HG03097 (cell line): ENCODE data around the gene NTS.

Experiments used
- ATAC-seq: cut with Tn5 transposase; IDR thresholded peaks from one replicate; pipeline ENCODE4 v1.9.1; 2021; ENCODE audit not compliant: unreplicated experiment, low FRiP score

NTS gene, protein sequence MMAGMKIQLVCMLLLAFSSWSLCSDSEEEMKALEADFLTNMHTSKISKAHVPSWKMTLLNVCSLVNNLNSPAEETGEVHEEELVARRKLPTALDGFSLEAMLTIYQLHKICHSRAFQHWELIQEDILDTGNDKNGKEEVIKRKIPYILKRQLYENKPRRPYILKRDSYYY

DNA sequence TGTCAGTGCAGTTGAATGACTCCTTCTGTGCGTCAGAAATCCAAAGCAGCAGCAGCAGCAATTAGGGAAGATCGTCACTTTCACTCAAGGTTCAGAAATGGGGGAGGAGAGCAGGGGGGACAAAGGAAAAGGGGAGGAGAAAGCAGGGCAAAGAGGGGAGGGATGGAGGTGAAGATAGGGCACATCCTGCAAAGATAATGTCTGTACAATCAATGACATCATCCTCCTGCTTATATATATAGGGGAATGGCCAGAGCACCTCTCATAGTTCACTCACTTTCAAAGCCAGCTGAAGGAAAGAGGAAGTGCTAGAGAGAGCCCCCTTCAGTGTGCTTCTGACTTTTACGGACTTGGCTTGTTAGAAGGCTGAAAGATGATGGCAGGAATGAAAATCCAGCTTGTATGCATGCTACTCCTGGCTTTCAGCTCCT lies at the start of gene NTS:
Gene NTS, plus strand, starts transcription at position 265 of the 431 bp plus-strand sequence. Its CDS starts 109 bp downstream, at position 374.
- peak; percentile 85 for ATAC-seq

DNA sequence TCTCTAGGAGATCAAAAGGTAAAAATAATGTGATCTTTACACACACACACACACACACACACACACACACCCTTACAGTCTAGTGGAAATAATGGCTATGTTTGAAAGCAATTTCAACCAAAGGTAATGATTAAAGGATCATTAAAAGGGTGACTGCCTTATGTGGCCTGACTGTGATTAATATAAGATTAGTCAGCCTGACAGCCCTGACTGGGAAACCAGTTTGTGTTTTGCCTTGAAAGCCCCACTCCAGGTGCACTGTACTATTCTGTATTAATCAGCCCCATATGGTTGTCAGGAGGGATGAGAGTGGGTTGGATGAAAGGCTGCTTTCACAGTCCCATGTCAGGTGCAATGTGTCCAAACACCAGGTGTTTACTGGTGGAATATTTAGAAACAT lies 48.3 kb upstream of the NTS start:
- ATAC-seq: no peak

DNA sequence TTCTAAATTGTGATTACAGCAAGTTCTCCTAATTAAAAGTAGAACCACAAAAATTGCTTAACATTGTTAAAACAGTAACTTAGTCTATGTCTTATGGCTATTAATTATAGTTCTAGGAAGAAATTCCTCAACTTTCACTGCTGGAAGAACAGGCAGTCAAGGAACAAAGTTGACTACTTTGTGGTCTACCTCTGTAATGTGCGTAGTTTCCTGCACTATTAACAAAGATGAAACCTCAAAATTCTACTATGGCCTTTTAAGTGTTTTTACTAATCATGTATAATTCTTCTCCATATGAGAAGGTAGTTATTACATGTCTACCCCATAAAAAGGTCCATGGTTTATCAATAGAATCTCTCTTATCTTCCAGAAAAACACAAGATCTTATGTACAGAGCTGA lies 45.5 kb upstream of the NTS start:
- no peak for ATAC-seq

DNA sequence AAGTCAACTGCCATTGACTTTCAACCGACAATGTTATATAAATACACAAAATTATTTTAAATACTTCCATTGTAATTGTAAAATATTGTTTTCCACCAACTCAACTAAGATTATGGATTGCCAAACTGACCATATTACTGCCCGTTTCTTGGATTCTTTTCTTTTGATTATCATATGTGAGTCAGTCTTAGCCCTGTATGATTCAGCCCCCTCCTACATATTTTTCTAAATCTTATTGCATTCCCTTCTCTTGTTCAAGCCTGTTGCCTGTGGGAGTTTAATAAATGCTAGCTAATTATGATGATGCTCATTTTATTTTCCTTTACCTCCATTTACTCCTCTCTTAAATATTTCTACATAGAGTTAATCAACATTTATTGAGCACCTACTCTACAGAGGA lies 44.7 kb upstream of the NTS start:
- no peak for ATAC-seq

DNA sequence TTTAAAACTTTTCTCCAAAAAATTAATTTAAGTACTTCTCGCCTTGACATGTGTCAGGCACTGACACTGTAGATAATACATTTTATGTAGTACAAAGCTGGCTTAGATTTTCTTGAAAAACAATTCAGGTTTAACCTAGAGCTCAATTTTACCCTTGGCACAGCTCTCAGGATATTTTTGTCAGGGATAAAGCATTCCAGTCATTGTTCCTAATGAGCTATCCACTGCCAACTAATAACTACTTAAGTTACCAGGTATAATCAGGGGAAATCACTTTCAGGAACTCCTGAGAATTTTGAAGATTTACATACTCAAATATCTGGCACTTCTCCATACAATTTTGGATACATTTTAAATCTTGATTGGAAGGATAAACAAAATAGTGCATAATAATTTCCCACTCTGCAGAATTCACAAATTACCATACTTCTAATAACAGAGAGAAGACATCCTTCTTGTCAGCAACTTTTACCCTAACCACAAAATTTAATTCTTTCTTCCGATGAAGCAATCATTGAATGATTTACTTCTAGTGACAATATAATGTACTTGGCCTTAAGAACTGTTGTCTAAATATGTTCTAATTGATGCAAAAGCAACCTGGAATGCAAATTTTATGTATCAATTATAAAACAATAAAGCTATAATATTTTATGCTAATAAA lies 42.6 kb upstream of the NTS start:
- no peak for ATAC-seq

DNA sequence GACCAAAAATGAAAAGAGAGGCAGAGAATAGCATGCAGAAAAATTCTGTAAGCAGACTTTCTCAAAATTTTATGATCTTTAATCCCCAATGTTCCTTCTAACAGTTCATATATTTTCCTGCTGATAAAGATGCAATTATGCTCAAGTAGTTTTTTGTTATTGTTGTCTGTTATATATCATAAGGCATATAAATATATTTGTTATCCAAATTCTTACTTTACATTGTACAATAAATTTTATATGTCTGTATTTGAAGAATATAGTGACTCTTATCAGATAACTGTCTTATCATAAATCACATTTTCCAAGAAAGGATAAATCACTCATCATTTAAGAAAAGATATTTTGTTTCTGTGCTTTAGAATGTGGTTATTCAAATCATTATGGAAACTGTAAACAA lies 40.5 kb upstream of the NTS start:
- no peak for ATAC-seq

DNA sequence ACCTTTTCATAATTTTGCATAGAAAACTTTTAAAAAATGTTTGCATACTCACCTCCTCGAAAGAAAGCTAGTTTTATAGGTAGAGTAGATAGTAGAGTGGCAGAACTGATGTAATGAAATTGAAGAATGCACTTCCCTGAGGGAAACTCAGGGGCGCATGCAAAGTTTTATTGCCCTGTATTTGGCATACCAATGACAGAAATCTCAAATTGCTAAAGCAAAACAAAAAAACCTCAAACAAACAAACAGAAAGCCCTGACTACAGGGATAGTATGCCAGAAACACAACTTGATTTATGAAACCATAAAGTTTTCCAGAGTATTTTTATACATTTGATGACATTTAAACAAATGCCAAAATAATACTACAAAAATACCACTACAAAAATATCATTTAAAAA lies 39.7 kb upstream of the NTS start:
- no peak for ATAC-seq

DNA sequence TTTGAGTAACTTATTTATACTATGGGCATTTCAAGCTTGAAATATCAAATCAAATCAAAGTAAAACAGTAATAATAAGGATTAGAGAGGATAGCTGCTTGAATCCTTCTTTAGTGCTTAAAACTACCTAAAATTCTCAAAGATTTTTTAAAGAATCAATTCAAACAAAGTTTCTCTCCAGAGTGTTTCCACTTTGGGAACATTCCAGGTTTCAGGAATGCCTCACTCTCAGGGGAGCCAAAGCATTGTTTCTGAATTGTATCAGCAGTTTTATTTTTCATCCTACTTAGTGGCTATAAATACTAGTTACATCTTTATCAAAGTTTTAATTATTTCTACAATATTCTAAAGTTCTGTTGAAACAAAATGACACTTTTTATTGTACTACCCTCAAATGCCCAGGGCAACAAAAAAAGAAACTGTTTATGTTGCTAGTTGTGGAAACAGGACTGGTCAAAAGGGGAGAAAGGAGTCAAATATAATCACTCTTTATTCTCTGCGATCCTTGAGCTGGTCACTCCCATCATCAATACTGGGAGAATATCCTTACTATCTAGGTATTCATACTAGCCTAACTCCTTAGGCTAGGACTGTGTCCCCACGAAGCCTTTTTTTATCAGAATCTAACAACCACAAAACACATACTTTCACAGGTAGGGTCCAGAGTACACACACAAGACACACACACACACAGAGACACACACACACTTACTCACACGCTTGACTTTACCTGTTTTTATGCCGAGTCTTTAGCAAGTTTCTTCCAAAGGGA lies 38.5 kb upstream of the NTS start:
- ATAC-seq: no peak

DNA sequence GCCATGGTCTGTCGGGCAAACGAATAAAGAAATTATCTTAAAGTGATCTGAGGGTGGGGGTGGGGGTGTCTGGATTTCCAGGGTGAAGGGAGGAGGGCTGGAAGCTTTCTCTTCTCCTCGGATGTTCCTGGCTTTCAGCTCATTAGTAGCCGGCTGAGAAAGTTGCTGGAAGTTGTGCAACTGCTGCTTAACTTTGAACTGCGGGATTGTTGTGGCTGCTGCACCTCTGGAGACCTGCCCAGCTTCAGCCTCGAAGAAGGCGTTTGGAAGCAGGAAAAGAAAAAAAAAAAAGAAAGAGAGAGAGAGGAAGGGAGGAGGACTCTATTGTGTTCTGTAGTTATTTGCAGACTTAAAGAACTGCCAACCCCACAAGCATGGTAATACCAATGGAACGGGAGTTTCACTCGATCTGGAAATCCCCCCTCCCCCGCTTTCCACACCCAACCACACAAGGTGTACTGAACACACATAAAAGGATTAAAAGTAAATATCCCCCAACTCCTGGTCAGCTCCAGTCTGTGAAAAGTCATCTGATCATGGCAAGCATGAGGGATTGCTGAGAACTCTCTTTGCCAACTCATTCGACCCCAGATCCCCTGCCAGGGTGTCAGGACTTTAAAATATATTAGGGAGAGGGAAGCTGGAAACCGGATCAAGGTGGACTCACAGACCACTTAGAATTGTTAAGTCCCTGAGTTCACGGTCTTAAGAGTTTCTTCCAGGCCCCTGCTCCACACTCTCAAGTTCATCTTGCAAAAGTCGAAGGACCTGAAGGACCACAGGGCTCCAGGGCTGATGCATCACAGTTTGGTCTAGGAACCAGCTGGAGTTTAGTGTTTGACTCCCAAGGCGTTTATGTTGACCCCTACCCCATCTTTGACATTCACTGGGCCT lies 37.7 kb upstream of the NTS start, which contains the start of gene RASSF9:
Gene RASSF9, minus strand, starts transcription at position 213 of the 894 bp plus-strand sequence. Its CDS starts 208 bp downstream, at position 5.
- no peak for ATAC-seq

DNA sequence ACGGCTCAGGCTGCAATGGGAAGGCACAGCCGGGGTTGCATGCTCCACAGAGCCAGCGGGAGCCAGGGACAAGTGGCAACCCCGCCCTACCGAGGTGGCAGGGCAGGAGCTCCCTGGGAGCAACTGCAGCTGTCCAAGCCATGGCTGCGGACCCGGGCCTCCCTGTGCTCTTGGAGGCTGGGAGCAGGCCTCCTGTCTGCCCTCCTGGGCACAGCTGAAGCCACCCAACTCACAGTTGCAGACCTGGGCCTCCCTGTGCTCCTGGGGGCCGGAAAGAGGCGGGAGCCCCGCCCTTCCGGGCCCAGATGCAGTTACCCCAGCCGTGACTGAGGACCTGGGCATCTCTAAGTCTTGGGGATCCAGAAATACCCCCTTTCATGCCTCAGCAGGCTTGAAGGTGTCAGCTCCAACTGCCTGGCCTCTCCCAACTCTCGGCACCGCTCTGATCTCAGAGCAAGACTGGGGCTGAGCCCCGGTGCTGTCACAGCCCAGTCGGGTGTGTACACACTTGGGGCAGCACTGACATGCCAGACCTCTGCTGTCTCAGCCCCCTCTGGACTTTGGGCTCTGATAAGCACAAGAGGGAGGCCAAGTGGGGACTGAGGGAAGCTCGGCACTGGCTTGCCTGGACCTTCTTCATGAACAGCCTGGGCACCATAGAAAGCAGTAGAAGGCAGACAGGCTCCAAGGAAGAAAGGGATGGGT lies 30.3 kb upstream of the NTS start:
- no peak for ATAC-seq

DNA sequence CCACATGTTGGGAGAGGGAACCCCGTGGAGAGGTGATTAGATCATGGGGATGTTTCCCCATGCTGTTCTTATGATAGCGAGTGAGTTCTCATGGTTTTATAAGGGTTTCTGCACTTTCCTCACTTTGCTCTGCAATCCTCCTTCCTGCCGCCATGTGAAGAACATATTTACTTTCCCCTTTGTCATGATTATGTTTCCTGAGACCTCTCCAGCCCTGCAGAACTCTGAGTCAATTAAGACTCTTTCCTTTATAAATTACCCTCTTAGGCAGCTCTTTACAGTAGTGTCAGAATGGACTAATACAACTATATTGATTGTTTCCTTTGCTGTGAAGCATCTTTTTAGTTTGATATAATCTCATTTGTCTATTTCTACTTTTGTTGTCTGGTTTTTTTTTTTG lies 24.8 kb upstream of the NTS start:
- no peak for ATAC-seq

DNA sequence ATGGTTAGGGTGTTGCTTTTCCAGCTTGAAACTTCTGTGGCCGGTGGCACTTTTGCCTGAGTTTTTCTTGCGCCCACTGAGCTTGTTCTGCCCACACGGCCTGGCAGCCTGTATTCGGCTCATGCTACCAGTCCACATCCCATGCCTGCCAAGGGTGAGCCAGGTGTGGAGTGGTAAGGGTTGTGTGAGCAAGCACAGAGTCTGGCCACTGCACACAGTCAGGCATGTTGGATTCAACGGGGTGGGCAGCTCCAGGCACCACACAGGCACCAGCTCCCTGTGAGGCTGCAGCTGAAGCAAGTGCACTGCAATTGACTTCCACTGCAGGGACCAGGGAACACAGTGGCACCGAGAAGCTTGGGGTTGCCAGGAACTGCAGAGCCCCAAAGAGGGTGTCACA lies 18.8 kb upstream of the NTS start:
- no peak for ATAC-seq

DNA sequence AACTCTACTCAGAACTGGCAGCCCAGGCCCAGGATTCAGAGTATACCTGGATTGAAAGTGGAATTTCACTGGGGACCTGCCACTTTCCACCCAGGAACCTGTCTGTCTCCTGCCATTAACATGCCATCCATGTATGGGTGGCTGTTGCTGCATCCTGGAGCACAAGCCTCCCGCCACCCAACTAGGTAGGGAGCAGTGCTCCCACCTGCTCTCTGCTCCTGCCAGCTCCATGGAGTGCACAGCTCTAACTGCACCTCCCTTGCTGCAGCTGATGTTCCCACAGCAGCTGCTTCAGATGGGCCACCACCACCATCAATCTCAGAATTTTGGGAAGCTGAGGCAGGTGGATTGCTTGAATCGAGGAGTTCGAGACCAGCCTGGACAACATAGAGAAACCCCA lies 17.1 kb upstream of the NTS start:
- no peak for ATAC-seq

DNA sequence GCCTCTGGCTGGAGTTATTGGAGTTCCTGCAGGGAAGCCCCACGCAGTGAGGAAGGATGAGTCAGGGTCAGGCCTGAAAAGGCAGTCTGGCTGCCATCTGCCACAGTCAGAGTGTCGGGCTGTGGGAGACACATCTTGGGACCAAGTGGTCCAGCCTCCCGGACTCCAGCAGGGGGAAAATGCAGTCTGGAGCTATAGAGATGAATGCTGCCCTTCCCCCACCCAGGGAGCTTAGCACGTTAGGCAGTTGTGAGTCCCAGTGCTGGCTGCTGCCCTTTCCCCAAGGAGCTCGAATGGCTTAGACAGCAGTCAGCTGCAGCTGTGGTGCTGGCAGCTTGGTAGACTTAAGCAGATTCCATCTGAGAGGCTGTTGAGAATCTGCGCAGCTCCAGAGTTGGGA lies 8.2 kb upstream of the NTS start:
- ATAC-seq: no peak

DNA sequence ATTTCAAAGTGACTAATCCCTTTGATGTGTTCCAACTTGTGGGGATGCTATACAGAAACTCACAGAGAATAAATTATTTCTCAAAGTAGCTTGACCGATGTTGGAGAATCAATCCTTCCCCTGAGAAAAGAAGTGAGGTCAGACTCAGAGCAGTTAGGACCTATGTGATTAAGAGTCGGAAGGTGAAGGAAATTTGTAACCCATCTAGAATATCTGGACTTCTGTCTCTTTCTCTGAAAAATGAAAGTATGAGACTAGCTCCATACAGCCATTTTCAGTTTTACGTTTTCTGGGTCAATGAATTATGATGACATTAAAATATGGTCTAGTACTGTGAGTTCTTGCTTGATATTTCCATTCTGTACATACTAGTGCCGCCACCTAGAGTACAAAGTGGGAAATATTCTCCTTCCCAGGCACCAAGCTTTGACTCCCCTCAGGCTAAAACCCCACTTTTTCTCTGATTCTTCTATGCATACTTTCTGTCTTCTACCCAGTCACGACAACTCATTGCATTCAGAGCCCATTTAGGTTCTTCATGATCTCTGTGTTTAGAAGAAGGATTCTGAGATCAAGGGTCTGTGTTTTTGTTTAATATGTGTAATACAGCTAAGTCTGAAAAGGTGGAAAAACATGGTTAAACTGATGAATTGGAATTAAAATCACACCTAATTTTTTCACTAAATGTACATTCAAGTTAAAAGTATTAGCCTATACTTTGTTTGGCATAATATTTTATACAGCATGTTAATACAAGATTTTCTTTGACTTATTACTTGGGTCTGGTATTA lies 6.9 kb upstream of the NTS start:
- peak; percentile 98 for ATAC-seq

DNA sequence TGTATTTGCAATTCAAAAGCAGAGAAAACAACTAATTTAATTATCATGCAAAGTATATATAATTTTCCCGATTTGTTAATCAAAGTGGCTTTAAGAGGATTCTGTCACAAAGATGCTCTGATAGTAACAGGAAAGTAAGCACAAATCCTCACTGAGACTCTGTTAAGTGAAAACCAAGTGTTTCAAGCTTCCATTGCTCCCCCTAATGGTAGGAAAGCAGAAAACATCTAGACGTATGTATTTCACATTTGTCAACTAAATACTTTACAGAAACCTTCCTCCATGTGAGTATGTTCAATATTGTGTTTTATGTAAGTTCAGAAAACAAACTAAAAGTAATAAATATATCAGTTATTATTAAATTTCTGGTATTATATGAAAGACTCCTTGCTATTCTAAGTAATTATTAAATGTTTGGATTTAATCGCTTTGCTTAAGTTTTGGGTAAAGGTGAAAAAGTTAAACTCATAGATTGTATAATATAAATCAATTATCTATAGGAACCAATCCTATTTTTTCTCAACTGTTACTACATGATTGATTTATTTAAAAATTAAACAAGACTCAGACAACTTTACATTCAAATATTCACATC lies 1.5 kb upstream of the NTS start:
- peak; percentile 57 for ATAC-seq

DNA sequence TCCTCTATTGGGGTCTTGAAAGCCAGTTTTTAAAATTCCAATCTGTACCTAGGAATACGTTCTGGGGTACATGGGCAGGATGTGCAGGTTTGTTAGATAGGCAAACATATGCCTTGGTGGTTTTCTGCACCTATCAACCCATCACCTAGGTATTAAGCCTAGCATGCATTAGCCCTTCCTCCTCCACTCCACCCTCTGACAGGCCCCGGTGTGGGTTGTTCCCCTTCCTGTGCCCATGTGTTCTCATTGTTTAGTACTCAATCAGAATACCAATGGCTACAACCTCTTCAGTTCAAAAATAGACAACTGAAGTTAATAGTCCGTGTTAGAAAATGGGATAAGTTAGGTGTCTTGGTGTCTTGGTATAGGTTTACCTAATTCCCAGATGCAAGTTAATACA lies 3.4 kb downstream of the NTS start:
- ATAC-seq: no peak

DNA sequence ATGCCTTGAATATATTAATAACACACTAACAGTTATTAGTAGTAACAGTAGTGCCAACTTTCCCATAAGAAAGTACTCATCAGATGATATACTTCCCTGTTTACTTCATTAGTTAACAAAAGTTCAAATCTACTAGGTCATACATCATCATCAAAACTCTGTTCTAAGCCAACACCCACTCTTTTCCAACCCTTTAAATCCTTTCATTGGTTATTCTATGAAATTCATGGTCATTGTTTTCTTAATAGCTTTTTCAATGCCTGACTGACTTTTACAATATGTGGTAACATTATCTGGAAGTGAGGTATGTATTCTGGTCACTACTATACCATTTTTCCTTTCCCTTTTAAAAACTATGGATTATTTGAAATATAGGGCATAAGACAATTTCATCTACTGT lies 9.7 kb downstream of the NTS start:
- ATAC-seq: no peak

DNA sequence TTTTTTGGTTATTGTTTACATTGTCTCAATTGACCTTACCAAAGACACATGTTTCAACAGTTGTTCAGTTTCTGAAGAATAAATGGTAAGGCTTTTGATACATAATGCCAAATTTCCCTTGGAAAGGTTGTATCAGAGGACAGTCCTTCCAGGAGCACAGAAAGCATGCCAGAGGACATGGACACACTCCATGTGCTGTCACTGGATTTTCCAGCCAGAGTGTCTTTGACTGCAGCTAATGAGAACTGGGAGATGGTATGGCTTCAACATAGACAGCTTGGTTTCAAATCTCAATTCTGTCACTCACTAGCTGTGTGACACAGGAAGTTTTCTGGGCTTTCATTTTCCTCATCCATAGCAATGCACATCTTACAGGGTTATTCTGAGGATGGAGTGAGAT lies 20.6 kb downstream of the NTS start:
- no peak for ATAC-seq
